GM12874 (cell line): ENCODE results near the gene TAAR5.

Experiments
- TF ChIP-seq, protein P1 (sequence below): IDR thresholded peaks from 2 replicates; pipeline ENCODE4 v1.5.1; 2011; ENCODE audit warnings: low read depth, mild to moderate bottlenecking, control low read depth, low read length, moderate library complexity; ENCODE audit not compliant: insufficient read depth

The TAAR5 gene

DNA sequence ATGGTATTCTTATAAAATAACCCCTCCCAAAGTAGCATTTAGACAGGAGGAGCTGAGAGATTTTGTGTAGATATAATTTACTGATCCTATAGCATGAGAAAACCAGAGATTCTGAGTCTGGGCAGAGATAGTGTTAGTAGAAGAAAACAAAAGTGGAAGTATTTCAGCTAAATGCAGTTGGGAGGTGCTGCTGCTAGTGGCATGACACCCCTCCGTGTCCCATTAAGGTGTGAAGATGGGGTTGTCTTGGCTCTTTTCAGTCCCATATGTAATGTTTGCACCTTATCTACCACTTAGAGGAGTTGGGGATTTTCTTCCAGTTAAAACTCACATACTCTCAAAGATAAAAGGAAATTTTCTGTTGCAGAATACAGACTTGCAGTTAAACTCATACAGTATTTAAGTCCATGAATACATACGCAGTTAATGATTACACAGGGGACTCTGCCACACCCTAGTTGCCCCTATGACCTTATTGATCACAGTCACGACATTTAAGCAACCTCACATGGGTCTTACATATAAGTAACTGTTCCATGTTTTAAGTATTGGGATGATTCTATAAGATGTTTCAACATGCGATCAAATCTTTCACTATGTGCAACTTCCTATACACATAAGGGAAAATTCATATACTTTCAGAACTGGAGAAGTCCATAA, 23.0 kb upstream of the TAAR5 start:
- TF ChIP-seq, protein P1, sequence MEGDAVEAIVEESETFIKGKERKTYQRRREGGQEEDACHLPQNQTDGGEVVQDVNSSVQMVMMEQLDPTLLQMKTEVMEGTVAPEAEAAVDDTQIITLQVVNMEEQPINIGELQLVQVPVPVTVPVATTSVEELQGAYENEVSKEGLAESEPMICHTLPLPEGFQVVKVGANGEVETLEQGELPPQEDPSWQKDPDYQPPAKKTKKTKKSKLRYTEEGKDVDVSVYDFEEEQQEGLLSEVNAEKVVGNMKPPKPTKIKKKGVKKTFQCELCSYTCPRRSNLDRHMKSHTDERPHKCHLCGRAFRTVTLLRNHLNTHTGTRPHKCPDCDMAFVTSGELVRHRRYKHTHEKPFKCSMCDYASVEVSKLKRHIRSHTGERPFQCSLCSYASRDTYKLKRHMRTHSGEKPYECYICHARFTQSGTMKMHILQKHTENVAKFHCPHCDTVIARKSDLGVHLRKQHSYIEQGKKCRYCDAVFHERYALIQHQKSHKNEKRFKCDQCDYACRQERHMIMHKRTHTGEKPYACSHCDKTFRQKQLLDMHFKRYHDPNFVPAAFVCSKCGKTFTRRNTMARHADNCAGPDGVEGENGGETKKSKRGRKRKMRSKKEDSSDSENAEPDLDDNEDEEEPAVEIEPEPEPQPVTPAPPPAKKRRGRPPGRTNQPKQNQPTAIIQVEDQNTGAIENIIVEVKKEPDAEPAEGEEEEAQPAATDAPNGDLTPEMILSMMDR = no peak

GRCh38 chr6:132611616-132612015, 22.1 kb upstream of the TAAR5 start:
- TF ChIP-seq, protein P1 = no peak

DNA sequence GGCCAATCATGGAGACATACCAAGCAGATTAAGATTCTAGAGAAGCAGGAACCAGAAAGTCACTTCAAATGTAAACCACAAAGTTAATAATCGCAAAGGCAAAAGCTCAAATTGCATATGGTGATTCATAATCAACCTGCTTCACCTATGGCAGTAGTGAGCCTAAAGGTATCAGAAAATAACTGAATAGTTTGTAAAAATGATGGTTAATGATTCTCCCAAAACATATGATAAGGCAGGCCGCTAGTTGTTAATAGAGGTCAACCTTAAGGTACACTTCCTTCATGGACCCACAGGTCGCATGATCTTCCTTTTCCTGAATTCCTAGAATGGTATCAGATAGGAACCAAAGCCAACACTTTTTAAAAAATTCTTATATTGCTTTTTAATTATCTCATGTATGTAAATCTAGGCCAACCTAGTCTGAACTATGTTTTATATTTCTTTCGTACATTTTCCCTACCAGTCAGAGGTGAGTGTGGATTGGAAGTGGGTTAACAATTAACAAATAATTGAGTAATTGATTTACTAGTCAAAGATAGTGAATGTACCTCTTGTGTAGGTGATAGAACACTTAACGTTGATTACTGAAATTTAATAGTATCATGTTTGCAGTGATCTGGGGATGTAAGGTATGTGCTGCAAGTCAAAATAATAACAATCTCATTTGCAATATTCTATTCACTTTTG, 18.1 kb upstream of the TAAR5 start:
- TF ChIP-seq, protein P1 = no peak

DNA sequence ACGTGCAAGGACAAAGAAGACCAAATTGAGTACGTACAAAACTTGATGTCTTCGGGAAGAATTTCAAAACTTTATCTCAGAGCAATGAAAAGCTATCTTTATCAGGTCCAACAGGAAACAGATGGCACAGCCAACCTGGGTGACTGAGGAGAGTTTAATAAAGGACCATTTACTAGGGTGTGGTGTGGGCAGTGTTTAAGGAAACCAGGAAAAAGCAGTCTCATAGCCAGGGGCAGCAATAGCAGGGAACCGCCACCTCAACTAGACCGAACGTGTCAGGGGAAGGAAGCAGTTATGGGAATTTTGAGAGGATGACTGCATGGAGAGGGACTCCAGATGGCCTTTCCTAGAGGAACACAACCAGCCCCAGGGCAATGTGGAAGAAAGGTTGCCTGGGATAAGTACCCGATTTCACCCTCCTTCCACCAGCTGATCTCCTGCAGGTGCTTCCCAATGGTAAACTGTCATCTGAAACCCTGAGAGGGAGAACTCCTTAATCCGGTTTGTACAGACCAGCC, 15.2 kb upstream of the TAAR5 start:
- TF ChIP-seq, protein P1 = no peak

DNA sequence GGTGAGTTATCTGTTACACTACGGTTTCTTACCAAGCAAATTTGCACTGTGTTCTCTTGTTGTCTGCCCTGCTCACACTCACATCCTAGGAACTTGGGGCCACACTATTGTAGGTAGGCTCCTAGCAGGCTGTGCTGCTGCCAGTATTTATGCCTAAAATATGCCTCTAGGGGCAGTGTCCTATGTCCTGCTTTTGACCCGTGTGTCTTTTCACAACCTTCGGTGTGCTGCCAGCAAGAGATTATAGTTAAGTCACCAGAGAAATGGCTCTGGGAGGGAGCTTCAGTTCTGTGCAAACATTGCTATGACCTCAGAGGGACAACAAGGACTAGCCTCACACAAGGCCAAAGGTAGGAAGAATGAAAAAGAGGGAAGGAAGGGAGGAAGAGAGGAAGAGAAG, 8.9 kb upstream of the TAAR5 start:
- TF ChIP-seq, protein P1 = peak; percentile 45; the same call in 1 of the 2 replicates

DNA sequence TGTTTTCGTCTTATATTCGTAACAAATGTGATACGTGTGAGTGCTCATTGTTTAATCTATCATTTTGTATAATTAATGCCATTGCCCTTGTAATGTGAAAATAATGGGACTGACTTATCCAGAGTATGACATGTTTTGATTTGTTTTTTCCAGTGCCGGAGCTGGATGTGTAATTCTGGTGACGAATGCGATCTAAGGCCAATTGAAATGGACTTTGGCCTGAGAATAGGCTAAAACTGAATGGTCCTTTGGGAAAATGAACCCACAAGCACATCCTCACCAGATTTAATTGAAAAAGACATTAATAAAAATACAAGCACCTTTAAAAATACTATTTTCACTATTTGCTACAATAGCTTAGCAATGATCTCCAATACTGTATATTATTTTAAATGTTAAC, 6.7 kb upstream of the TAAR5 start:
- TF ChIP-seq, protein P1 = no peak

GRCh38 chr6:132592855-132593254, 3.3 kb upstream of the TAAR5 start:
- TF ChIP-seq, protein P1 = no peak
